Subcutaneous abdominal adipose tissue (tissue), 5 donors: ENCODE data around the gene MAN1A2.

Experiments used
- H3K27ac ChIP-seq: one replicate; pipeline ENCODE4 v1.7.0; 2013; ENCODE audit warnings: low read depth, mild to moderate bottlenecking, inconsistent platforms, low read length, moderate library complexity
- H3K27me3 ChIP-seq, 5 donors: one replicate each; pipeline ENCODE4 v1.7.0; 2013; ENCODE audit warnings: low read length in 5 of 5, inconsistent platforms in 1 of 5; ENCODE audit not compliant: control insufficient read depth in 5 of 5, insufficient read depth in 4 of 5
- H3K36me3 ChIP-seq, 5 donors: one replicate each; pipeline ENCODE4 v1.7.0; 2013; ENCODE audit warnings: low read length in 5 of 5; ENCODE audit not compliant: control insufficient read depth in 5 of 5, insufficient read depth in 5 of 5
- H3K4me1 ChIP-seq, 5 donors: one replicate each; pipeline ENCODE4 v1.7.0; 2013; ENCODE audit warnings: low read length in 5 of 5, mild to moderate bottlenecking in 3 of 5, moderate library complexity in 1 of 5; ENCODE audit not compliant: control insufficient read depth in 5 of 5, insufficient read depth in 5 of 5
- H3K4me3 ChIP-seq, 5 donors: one replicate each; pipeline ENCODE4 v1.7.0; 2013; ENCODE audit warnings: low read length in 5 of 5, low read depth in 1 of 5
- H3K9ac ChIP-seq, 5 donors: one replicate each; pipeline ENCODE4 v1.7.0; 2013; ENCODE audit warnings: low read length in 5 of 5, mild to moderate bottlenecking in 4 of 5, moderate library complexity in 3 of 5
- H3K9me3 ChIP-seq, 5 donors: one replicate each; pipeline ENCODE4 v1.7.0; 2013; ENCODE audit warnings: low read length in 5 of 5; ENCODE audit not compliant: control insufficient read depth in 5 of 5
- donor health status: healthy.
- donor health status: healthy.
- donor health status: healthy.
- donor health status: healthy.
- donor health status: healthy.

The MAN1A2 gene

DNA sequence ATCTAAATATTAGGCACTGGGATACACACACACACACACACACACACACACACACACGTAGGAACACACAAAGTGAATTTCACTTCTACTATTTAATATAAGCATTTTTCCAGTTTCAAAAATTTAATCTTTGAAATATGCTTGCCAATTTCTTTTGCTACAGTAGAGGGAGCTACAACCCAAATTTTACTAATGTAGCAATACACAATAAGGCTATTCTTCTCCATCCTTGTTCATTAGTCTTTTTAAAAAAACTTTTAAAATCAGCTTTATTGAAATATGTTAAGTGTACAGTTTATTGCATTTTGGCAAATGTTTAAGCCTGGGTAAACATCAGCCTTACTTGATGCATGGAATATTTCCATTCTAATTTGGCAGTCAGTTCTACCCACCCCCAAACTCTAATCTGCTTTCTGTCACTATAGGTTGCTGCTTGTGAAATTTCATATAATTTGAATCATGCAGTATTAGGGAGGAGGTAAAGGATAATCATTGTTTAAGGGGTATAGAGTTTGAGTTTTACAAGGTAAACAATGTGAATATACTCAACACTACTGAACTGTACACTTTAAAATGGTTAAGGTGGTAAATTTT, 145.6 kb downstream of the MAN1A2 start:
- Histone ChIP-seq H3K4me3 (no peak overlapping the region), H3K4me1 (no peaks in the 10 kb centered on the region), H3K36me3 (peaks cover 9 to 15% (median 9%) of the 10 kb centered on the region in 5 donors), H3K27ac (no peak overlapping the region), H3K27me3 (no peaks in the 10 kb centered on the region), H3K9me3 (no peaks in the 10 kb centered on the region), H3K9ac (no peak overlapping the region)

- Histone ChIP-seq H3K27ac (no peak overlapping the region), H3K36me3 (peaks cover 6 to 21% (median 7%) of the 10 kb centered on the region in 5 donors), H3K4me1 (no peaks in the 10 kb centered on the region), H3K4me3 (no peak overlapping the region), H3K27me3 (no peaks in the 10 kb centered on the region), H3K9ac (no peak overlapping the region), H3K9me3 (no peaks in the 10 kb centered on the region)
Observed at GRCh38 chr1:117523111-117523510, 155.9 kb downstream of the MAN1A2 start.

DNA sequence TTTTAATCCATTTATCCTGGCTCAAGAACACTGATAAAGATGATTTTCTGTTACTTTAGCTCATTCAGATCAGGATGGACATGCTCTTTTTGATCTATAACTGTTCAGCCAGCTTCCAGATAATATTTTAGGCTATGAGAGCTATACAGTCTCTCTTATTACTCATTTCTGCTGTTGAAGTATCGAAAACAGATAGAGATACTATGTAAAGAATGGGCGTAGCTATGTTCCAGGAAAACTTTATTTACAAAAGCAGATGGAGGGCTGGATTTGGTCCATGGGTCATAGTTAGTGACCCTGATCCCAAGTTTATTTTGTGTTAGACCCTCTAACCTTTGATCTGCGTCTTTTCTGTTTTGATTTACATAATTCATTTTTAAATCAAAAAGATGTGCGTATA, 159.8 kb downstream of the MAN1A2 start:
- Histone ChIP-seq H3K27ac (no peak overlapping the region), H3K9ac (no peak overlapping the region), H3K4me1 (no peaks in the 10 kb centered on the region), H3K4me3 (no peak overlapping the region), H3K9me3 (no peaks in the 10 kb centered on the region), H3K36me3 (peaks cover 6 to 21% (median 7%) of the 10 kb centered on the region in 5 donors), H3K27me3 (no peaks in the 10 kb centered on the region)

GRCh38 chr1:117527566-117528102, 160.4 kb downstream of the MAN1A2 start:
- Histone ChIP-seq H3K9ac (no peak overlapping the region), H3K27me3 (no peaks in the 10 kb centered on the region), H3K36me3 (peaks cover 4 to 21% (median 6%) of the 10 kb centered on the region in 5 donors), H3K4me1 (no peaks in the 10 kb centered on the region), H3K9me3 (no peaks in the 10 kb centered on the region), H3K4me3 (no peak overlapping the region), H3K27ac (no peak overlapping the region)

- no peak overlapping the region for H3K4me3 ChIP-seq
Observed at GRCh38 chr1:117529683-117530082, 162.4 kb downstream of the MAN1A2 start.

GRCh38 chr1:117531222-117531621, 164.0 kb downstream of the MAN1A2 start:
- H3K4me1 ChIP-seq: peaks cover 0 to 4% (median 0%) of the 10 kb centered on the region in 5 donors
- no peak overlapping the region for H3K27ac ChIP-seq
- H3K4me3 ChIP-seq: no peak overlapping the region
- no peaks in the 10 kb centered on the region for H3K27me3 ChIP-seq
- no peaks in the 10 kb centered on the region for H3K9me3 ChIP-seq
- peaks cover 0 to 7% (median 0%) of the 10 kb centered on the region in 5 donors for H3K36me3 ChIP-seq
- H3K9ac ChIP-seq: no peak overlapping the region

More at GRCh38 chr1:117529683-117530082, 162.4 kb downstream of the MAN1A2 start:
- Histone ChIP-seq H3K36me3 (peaks cover 0 to 11% (median 3%) of the 10 kb centered on the region in 5 donors), H3K9me3 (no peaks in the 10 kb centered on the region), H3K9ac (no peak overlapping the region), H3K4me1 (no peaks in the 10 kb centered on the region), H3K27me3 (no peaks in the 10 kb centered on the region), H3K27ac (no peak overlapping the region)

GRCh38 chr1:117534995-117535467, 167.8 kb downstream of the MAN1A2 start:
- Histone ChIP-seq H3K9me3 (no peaks in the 10 kb centered on the region), H3K27ac (no peak overlapping the region), H3K36me3 (no peaks in the 10 kb centered on the region), H3K4me3 (peak overlapping the region in 1 of 5 donors; percentile 12), H3K4me1 (peaks cover 0 to 4% (median 0%) of the 10 kb centered on the region in 5 donors), H3K27me3 (no peaks in the 10 kb centered on the region), H3K9ac (no peak overlapping the region)

DNA sequence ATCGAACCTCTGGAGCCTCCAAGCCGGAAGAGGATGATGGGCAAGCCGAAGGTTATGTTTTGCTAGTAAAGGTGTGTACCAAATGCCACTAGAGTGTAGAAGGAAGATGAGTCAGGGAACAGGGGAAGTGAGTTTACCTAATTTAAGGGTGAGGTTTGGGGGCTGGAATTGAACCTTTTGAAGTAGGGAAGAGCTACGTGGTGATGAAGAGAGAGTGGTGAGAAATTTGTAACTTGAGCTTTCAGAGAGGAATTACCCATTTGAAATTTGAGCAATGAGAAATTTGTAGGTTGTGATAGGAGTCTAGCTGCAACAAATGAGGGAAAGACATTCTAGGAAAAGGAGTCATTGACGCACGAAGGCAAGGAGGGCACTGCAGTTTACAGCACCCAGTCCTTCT, 168.6 kb downstream of the MAN1A2 start:
- H3K4me1 ChIP-seq: peaks cover 0 to 4% (median 2%) of the 10 kb centered on the region in 5 donors
- no peak overlapping the region for H3K27ac ChIP-seq

GRCh38 chr1:117537291-117537920, 170.2 kb downstream of the MAN1A2 start:
- Histone ChIP-seq H3K4me1 (peaks cover 0 to 7% (median 4%) of the 10 kb centered on the region in 5 donors), H3K4me3 (no peak overlapping the region), H3K27ac (no peak overlapping the region), H3K9ac (no peak overlapping the region), H3K9me3 (no peaks in the 10 kb centered on the region), H3K36me3 (no peaks in the 10 kb centered on the region), H3K27me3 (no peaks in the 10 kb centered on the region)

More for the DNA sequence above, 168.6 kb downstream of the MAN1A2 start:
- H3K9me3 ChIP-seq: no peaks in the 10 kb centered on the region
- H3K27me3 ChIP-seq: no peaks in the 10 kb centered on the region
- no peak overlapping the region for H3K4me3 ChIP-seq
- H3K36me3 ChIP-seq: no peaks in the 10 kb centered on the region
- no peak overlapping the region for H3K9ac ChIP-seq

- Histone ChIP-seq H3K27me3 (no peaks in the 10 kb centered on the region), H3K27ac (no peak overlapping the region), H3K36me3 (no peaks in the 10 kb centered on the region), H3K9ac (no peak overlapping the region), H3K9me3 (no peaks in the 10 kb centered on the region), H3K4me3 (no peak overlapping the region), H3K4me1 (peaks cover 0 to 7% (median 0%) of the 10 kb centered on the region in 5 donors)
Observed at GRCh38 chr1:117540532-117540931, 173.3 kb downstream of the MAN1A2 start.
